Lower leg skin (tissue), 3 donors: ENCODE data around the gene MFSD6.

Experiments used
- CTCF ChIP-seq, 3 donors: fragments of 450-650 bp; IDR thresholded peaks; one replicate each; pipeline ENCODE4 v1.5.1; 2016; ENCODE audit warnings: antibody characterized with exemption in 3 of 3, mild to moderate bottlenecking in 3 of 3, moderate library complexity in 2 of 3
- POLR2A ChIP-seq, 2 donors: fragments of 450-650 bp; IDR thresholded peaks; one replicate each; pipeline ENCODE4 v1.6.1; 2016 to 2017; ENCODE audit warnings: antibody characterized with exemption in 2 of 2, mild to moderate bottlenecking in 1 of 2, moderate library complexity in 1 of 2

DNA sequence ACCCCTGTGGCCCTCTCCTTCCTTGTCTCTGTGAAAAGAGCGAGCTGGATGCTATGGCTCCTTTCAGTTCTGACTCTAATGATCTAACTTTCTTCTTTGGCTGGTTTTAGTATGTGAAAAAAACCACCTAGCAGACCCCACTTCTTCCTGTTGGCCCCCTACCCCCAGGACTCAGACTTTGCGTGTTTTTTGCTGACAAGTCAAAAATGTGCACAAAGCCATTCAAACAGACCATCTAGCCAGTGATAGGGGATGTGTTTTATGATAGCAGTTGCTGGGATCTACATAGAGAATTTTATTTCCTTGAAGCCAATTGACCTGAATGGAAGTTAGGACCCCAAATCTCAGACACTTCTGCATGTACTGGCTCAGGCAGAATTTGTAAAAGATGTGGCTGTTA, 49.1 kb downstream of the MFSD6 start:
- TF ChIP-seq CTCF (IDR thresholded peaks at IDR 0.05) (no peak), POLR2A (IDR thresholded peaks at IDR 0.05) (no peak)
